HEK293T (cell line): ENCODE data around the gene AGAP5.

Source experiments
- CTCF ChIA-PET: fragments of 350-600 bp; formaldehyde crosslinking; extraction: SDS; loops from one replicate; lab custom pipeline; 2021; ENCODE audit warnings: antibody characterized with exemption, inconsistent platforms; lab: Yijun Ruan, JAX
- POLR2A ChIA-PET: fragments of 350-600 bp; formaldehyde crosslinking; extraction: SDS; loops from one replicate; lab custom pipeline; 2020; ENCODE audit warnings: antibody characterized with exemption, inconsistent platforms; lab: Yijun Ruan, JAX
- DNase-seq: peaks from one replicate; pipeline ENCODE4 v3.0.0; 2012; ENCODE audit warnings: mixed read lengths; ENCODE audit errors: extremely low spot score
- ARNT ChIP-seq: fragments of 450-650 bp; IDR thresholded peaks from 2 replicates; pipeline ENCODE4 v1.6.1; 2017; ENCODE audit warnings: mild to moderate bottlenecking
- BHLHE40 ChIP-seq: fragments of 450-650 bp; IDR thresholded peaks from 2 replicates; pipeline ENCODE4 v1.6.1; 2016; ENCODE audit warnings: mild to moderate bottlenecking, moderate library complexity, borderline replicate concordance
- CTBP1 ChIP-seq: fragments of 450-650 bp; IDR thresholded peaks from 2 replicates; pipeline ENCODE4 v1.6.1; 2016; ENCODE audit warnings: borderline replicate concordance
- ELF4 ChIP-seq: fragments of 450-650 bp; IDR thresholded peaks from 2 replicates; pipeline ENCODE4 v1.6.1; 2017; ENCODE audit warnings: antibody characterized with exemption
- FOXA1 ChIP-seq: fragments of 450-650 bp; IDR thresholded peaks from 2 replicates; pipeline ENCODE4 v1.6.1; 2016; ENCODE audit warnings: mild to moderate bottlenecking
- FOXK2 ChIP-seq: fragments of 450-650 bp; IDR thresholded peaks from 2 replicates; pipeline ENCODE4 v1.6.1; 2016; ENCODE audit warnings: mild to moderate bottlenecking
- FOXM1 ChIP-seq: fragments of 450-650 bp; IDR thresholded peaks from 2 replicates; pipeline ENCODE4 v1.6.1; 2017; ENCODE audit warnings: mild to moderate bottlenecking, borderline replicate concordance
- HDGF ChIP-seq: fragments of 450-650 bp; IDR thresholded peaks from 2 replicates; pipeline ENCODE4 v1.6.1; 2017; ENCODE audit warnings: antibody characterized with exemption, borderline replicate concordance
- L3MBTL2 ChIP-seq: fragments of 450-650 bp; conservative IDR thresholded peaks from 2 replicates; pipeline ENCODE4 v1.6.1; 2016; ENCODE audit warnings: mild to moderate bottlenecking
- LEF1 ChIP-seq: fragments of 450-650 bp; IDR thresholded peaks from 2 replicates; pipeline ENCODE4 v1.6.1; 2017; ENCODE audit warnings: mild to moderate bottlenecking, borderline replicate concordance
- NFRKB ChIP-seq: fragments of 450-650 bp; IDR thresholded peaks from 2 replicates; pipeline ENCODE4 v1.6.1; 2016; ENCODE audit warnings: mild to moderate bottlenecking, moderate library complexity
- SP1 ChIP-seq: fragments of 450-650 bp; IDR thresholded peaks from 2 replicates; pipeline ENCODE4 v1.6.1; 2017
- SUZ12 ChIP-seq: fragments of 450-650 bp; IDR thresholded peaks from 2 replicates; pipeline ENCODE4 v1.6.1; 2016; ENCODE audit warnings: mild to moderate bottlenecking
- TARDBP ChIP-seq: fragments of 450-650 bp; IDR thresholded peaks from 2 replicates; pipeline ENCODE4 v1.6.1; 2016
- ZNF384 ChIP-seq: fragments of 450-650 bp; IDR thresholded peaks from 2 replicates; pipeline ENCODE4 v1.6.1; 2016
- TF ChIP-seq, protein P1 (sequence below): fragments of 450-650 bp; IDR thresholded peaks from 2 replicates; pipeline ENCODE4 v1.6.1; 2016

The AGAP5 gene

GRCh38 chr10:73734796-73735305 lies 36.9 kb upstream of the AGAP5 start:
- DNase-seq = no peak
- CTCF ChIA-PET = no interaction called here
- TF ChIP-seq LEF1 (no peak), FOXM1 (no peak), ZNF384 (no peak), SUZ12 (no peak), ARNT (no peak), L3MBTL2 (no peak), SP1 (no peak)
- TF ChIP-seq, protein P1, sequence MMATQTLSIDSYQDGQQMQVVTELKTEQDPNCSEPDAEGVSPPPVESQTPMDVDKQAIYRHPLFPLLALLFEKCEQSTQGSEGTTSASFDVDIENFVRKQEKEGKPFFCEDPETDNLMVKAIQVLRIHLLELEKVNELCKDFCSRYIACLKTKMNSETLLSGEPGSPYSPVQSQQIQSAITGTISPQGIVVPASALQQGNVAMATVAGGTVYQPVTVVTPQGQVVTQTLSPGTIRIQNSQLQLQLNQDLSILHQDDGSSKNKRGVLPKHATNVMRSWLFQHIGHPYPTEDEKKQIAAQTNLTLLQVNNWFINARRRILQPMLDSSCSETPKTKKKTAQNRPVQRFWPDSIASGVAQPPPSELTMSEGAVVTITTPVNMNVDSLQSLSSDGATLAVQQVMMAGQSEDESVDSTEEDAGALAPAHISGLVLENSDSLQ = no peak
- POLR2A ChIA-PET = no interaction called here

DNA sequence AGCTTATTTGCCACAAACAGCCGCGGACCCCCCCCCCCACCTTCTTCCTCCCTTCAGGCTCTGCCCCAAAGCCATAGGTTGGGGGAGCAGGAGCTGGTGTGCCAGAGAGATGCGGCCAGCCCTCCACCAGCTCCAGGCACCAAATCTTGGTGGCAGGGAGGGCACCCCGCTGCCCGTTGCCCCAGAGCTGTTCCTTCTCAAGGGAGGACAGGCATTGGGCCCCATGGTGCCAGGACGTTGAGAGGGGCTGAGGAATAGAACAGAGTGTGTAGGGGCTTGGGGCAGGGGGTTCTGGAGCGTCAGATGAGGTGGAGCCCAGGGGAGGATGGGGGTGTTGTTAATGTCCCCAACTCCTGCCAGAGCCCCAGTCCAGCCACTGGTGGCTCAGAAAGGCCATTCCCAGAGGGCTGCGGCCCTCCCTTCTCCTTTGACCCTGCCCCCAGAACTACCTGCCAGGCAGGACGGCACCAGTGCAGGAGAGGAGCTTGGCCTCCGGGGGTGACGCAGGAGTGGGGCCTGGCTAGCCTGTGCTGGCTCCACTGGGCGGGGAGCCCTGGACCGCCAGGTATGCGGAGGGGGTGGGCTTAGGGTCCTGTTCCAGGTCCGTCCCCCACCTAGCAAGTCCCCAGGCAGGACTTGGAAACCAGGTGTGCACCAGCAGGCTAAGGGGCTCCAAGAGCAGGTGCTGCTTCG lies 36.3 kb upstream of the AGAP5 start:
- CTCF ChIA-PET = no interaction called here
- POLR2A ChIA-PET = interaction anchor here (1.1 kb wide), 1 partner anchor 9 kb away, joined by 9 read pairs; the partner anchor contains the start of gene SEC24C
- no peak for DNase-seq
- TF ChIP-seq CTBP1 (no peak), SP1 (no peak), SUZ12 (no peak), ZNF384 (no peak), L3MBTL2 (no peak), BHLHE40 (no peak)

GRCh38 chr10:73732931-73733623 lies 35.2 kb upstream of the AGAP5 start:
- POLR2A ChIA-PET = interaction anchor here (1.1 kb wide), 1 partner anchor 10 kb away, joined by 9 read pairs; the partner anchor contains the start of gene SEC24C
- CTCF ChIA-PET = no interaction called here
- DNase-seq = no peak
- TF ChIP-seq SUZ12 (no peak), FOXK2 (no peak), CTBP1 (no peak), FOXM1 (no peak), BHLHE40 (no peak), HDGF (no peak), NFRKB (no peak), ARNT (no peak)

DNA sequence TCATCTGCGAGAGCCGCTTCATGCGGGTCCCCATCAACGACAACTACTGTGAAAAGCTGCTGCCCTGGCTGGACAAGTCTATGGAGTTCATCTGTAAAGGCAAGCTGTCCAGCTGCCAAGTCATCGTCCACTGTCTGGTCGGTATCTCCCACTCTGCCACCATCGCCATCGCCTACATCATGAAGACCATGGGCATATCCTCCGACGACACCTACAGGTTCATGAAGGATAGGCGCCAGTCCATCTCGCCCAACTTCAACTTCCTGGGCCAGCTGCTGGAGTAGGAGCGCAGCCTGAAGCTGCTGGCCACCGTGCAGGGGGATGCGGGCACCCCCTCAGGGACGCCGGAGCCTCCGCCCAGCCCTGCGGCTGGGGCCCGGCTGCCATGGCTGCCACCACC lies 34.5 kb upstream of the AGAP5 start:
- ChIA-PET CTCF (no interaction called here), POLR2A (interaction anchor here (3.4 kb wide), 2 partner anchors 11 to 40 kb away, joined by 22 to 68 read pairs; partner anchors contain the start of gene SEC24C)
- TF ChIP-seq LEF1 = no peak
- no peak for TF ChIP-seq ZNF384
- no peak for TF ChIP-seq FOXA1
- TF ChIP-seq ARNT = no peak
- TF ChIP-seq FOXK2 = no peak
- TF ChIP-seq L3MBTL2 = no peak
- TF ChIP-seq BHLHE40 = no peak
- TF ChIP-seq SP1 = no peak
- TF ChIP-seq CTBP1 = no peak
- no peak for TF ChIP-seq HDGF
- TF ChIP-seq ELF4 = no peak
- no peak for TF ChIP-seq SUZ12
- TF ChIP-seq NFRKB = no peak
- no peak for TF ChIP-seq TARDBP
- TF ChIP-seq FOXM1 = no peak
- TF ChIP-seq, protein P1 = no peak
- DNase-seq = no peak

GRCh38 chr10:73731588-73732375 lies 33.9 kb upstream of the AGAP5 start:
- POLR2A ChIA-PET = interaction anchor here (1.1 to 3.4 kb wide), 3 partner anchors 12 to 54 kb away, joined by 3 to 68 read pairs (median 22); partner anchors contain the start of gene SEC24C
- CTCF ChIA-PET = no interaction called here
- DNase-seq = no peak
- TF ChIP-seq BHLHE40 = no peak
- TF ChIP-seq FOXK2 = no peak
- no peak for TF ChIP-seq CTBP1
- no peak for TF ChIP-seq NFRKB
- TF ChIP-seq L3MBTL2 = no peak
- TF ChIP-seq, protein P1 = no peak
- TF ChIP-seq ZNF384 = no peak
- no peak for TF ChIP-seq FOXA1
- TF ChIP-seq TARDBP = no peak
- no peak for TF ChIP-seq ARNT
- TF ChIP-seq ELF4 = no peak
- no peak for TF ChIP-seq LEF1
- no peak for TF ChIP-seq SUZ12
- TF ChIP-seq FOXM1 = no peak
- TF ChIP-seq SP1 = no peak
